ENCODE results near the gene RASGRP4.
A peak's percentile ranks its signal among the peaks of the same experiment; 100 is the strongest.
"Not testable (repeated sequence)": the region's sequence is repeated elsewhere in the genome, so short reads cannot be mapped to it uniquely, and the experiment has no call there.

RASGRP4 gene

GRCh38 chr19:38424272-38424671 is 1.7 kb downstream of the RASGRP4 start:
- intact Hi-C loops (cut with DNase I) = no loop called here
- no peak for DNase-seq

- intact Hi-C loops (cut with DNase I) = no loop called here
- DNase-seq = no peak
These were observed 3.6 kb downstream of the RASGRP4 start for GRCh38 chr19:38422438-38422837.

- no peak for DNase-seq
- intact Hi-C loops (cut with DNase I) = no loop called here
These were observed 4.2 kb downstream of the RASGRP4 start for GRCh38 chr19:38421856-38422255.

- intact Hi-C loops (cut with DNase I) = no loop called here
- no peak for DNase-seq
These were observed 5.1 kb downstream of the RASGRP4 start for GRCh38 chr19:38420935-38421334.

- intact Hi-C loops (cut with DNase I) = no loop called here
- peak in 31 of 42 donors; percentile 8 to 57 (median 24) for DNase-seq
These were observed 8.2 kb downstream of the RASGRP4 start for GRCh38 chr19:38417544-38418506.

- intact Hi-C loops (cut with DNase I) = no loop called here
- no peak for DNase-seq
These were observed 8.9 kb downstream of the RASGRP4 start for GRCh38 chr19:38417146-38417543.

GRCh38 chr19:38413416-38413815 is 12.6 kb downstream of the RASGRP4 start:
- intact Hi-C loops (cut with DNase I) = no loop called here
- no peak for DNase-seq

GRCh38 chr19:38412961-38413360 is 13.1 kb downstream of the RASGRP4 start:
- intact Hi-C loops (cut with DNase I) = no loop called here
- DNase-seq = no peak

GRCh38 chr19:38412491-38412890 is 13.5 kb downstream of the RASGRP4 start:
- intact Hi-C loops (cut with DNase I) = no loop called here

GRCh38 chr19:38411898-38412297 is 14.1 kb downstream of the RASGRP4 start:
- DNase-seq; intact Hi-C loops (cut with DNase I): not testable (repeated sequence)

More at GRCh38 chr19:38412491-38412890, 13.5 kb downstream of the RASGRP4 start:
- DNase-seq = no peak

- intact Hi-C loops (cut with DNase I) = no loop called here
- DNase-seq = no peak
These were observed 14.8 kb downstream of the RASGRP4 start for GRCh38 chr19:38411041-38411712.

GRCh38 chr19:38410407-38410806 is 15.6 kb downstream of the RASGRP4 start:
- DNase-seq; intact Hi-C loops (cut with DNase I): not testable (repeated sequence)

GRCh38 chr19:38409631-38410133 is 16.3 kb downstream of the RASGRP4 start:
- intact Hi-C loops (cut with DNase I) = no loop called here
- DNase-seq = no peak

GRCh38 chr19:38405276-38405675 is 20.7 kb downstream of the RASGRP4 start:
- DNase-seq = no peak
- intact Hi-C loops (cut with DNase I) = no loop called here

- no peak for DNase-seq
- intact Hi-C loops (cut with DNase I) = loop anchor here (5.0 kb wide), 1 partner anchor 212 kb away; the partner anchor contains the start of genes EIF3K and MAP4K1
These were observed 21.2 kb downstream of the RASGRP4 start for GRCh38 chr19:38404858-38405257.

- DNase-seq = peak; percentile 92 to 98 (median 97)
- intact Hi-C loops (cut with DNase I) = loop anchor here (5.0 kb wide), 1 partner anchor 214 kb away; the partner anchor contains the start of genes EIF3K and MAP4K1
These were observed 22.9 kb downstream of the RASGRP4 start, which contains the start of gene FAM98C for GRCh38 chr19:38402967-38403674. FAM98C (plus strand) TSS chr19:38403093; CDS start chr19:38403154, 61 bp downstream.

GRCh38 chr19:38402623-38402966 is 23.4 kb downstream of the RASGRP4 start:
- DNase-seq = no peak
- intact Hi-C loops (cut with DNase I) = loop anchor here (5.0 kb wide), 1 partner anchor 215 kb away; the partner anchor contains the start of genes EIF3K and MAP4K1

- no peak for DNase-seq
- intact Hi-C loops (cut with DNase I) = loop anchor here (5.0 kb wide), 1 partner anchor 216 kb away; the partner anchor contains the start of genes EIF3K and MAP4K1
These were observed 24.9 kb downstream of the RASGRP4 start for GRCh38 chr19:38401148-38401547.

- no peak for DNase-seq
- intact Hi-C loops (cut with DNase I) = loop anchor here (5.0 kb wide), 1 partner anchor 217 kb away; the partner anchor contains the start of genes EIF3K and MAP4K1
These were observed 25.7 kb downstream of the RASGRP4 start for GRCh38 chr19:38400361-38400760.

Data from head of caudate nucleus (tissue), 42 donors.